Nephron progenitor cell (in vitro differentiated cells): ENCODE results near the gene TRPV6.
A peak's percentile ranks its signal among the peaks of the same experiment; 100 is the strongest.

Experiments used
- DNase-seq: peaks from one replicate; pipeline ENCODE4 v3.0.0; 2021
- H3K27ac Mint-ChIP-seq: 2 replicates; pipeline ENCODE4 v1.8.0; 2021; ENCODE audit warnings: mild to moderate bottlenecking, moderate library complexity, mixed read lengths
- H3K27me3 Mint-ChIP-seq: 2 replicates; pipeline ENCODE4 v1.8.0; 2021; ENCODE audit warnings: mild to moderate bottlenecking, low read depth, mixed read lengths; ENCODE audit not compliant: poor library complexity
- H3K36me3 Mint-ChIP-seq: 2 replicates; pipeline ENCODE4 v1.8.0; 2021; ENCODE audit warnings: low read depth, mixed read lengths
- H3K4me1 Mint-ChIP-seq: 2 replicates; pipeline ENCODE4 v1.8.0; 2021; ENCODE audit warnings: mixed read lengths
- H3K4me3 Mint-ChIP-seq: 2 replicates; pipeline ENCODE4 v1.8.0; 2021; ENCODE audit warnings: mild to moderate bottlenecking, moderate library complexity, mixed read lengths
- H3K9me3 Mint-ChIP-seq: 2 replicates; pipeline ENCODE4 v1.8.0; 2021; ENCODE audit warnings: mild to moderate bottlenecking, moderate library complexity, mixed read lengths
- TF ChIP-seq, protein P1 (sequence below): fragments of 200-600 bp; sonication (generic); IDR thresholded peaks from 2 replicates; pipeline ENCODE4 v1.5.0; 2021; ENCODE audit warnings: antibody characterized with exemption

The TRPV6 gene

DNA sequence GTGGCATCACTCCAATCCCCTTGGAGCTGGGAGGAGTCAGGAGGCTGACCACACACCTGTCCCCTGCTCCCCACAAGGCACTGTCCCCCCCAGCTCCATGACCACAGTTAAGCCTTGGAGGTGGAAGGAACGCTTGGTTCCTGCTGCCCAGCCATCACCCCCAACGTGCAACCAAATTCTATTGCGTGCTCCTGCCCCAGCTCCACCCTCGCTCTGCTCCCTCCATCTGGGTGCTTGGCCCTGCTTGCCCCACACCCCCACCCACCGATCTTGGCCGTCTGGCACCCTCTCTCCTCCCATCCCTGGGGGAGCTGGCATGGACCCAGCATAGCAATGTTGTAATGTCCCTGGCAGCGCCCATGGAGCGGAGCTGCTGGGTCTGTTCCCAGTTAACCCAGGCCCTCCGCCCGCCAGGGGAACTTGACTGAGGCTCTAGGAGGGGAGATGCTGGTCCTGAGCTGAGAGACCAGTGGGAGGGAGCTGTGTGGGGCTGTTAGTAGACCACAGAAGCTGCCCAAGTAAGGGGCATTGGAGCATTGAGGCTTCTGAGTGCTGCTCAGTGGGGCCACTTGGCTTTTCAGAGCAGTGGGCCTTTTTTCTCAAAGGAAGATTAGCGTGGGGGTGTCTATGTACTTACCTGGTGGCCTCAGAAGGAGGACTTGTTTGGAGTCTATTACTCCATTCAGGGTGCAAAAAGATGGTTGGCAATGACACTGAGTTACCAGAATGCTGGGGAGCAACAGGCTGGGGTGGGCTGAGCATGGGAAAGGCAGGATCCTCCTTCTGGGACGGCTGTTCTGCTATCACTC, 29.6 kb downstream of the TRPV6 start:
- no peak for DNase-seq
- Mint-ChIP-seq H3K4me1 (peaks cover 19% of the 10 kb centered on the region), H3K4me3 (peak overlapping the region; percentile 77), H3K9me3 (no peaks in the 10 kb centered on the region), H3K36me3 (no peaks in the 10 kb centered on the region), H3K27me3 (peaks cover 29% of the 10 kb centered on the region), H3K27ac (no peak overlapping the region)
- TF ChIP-seq, protein P1, sequence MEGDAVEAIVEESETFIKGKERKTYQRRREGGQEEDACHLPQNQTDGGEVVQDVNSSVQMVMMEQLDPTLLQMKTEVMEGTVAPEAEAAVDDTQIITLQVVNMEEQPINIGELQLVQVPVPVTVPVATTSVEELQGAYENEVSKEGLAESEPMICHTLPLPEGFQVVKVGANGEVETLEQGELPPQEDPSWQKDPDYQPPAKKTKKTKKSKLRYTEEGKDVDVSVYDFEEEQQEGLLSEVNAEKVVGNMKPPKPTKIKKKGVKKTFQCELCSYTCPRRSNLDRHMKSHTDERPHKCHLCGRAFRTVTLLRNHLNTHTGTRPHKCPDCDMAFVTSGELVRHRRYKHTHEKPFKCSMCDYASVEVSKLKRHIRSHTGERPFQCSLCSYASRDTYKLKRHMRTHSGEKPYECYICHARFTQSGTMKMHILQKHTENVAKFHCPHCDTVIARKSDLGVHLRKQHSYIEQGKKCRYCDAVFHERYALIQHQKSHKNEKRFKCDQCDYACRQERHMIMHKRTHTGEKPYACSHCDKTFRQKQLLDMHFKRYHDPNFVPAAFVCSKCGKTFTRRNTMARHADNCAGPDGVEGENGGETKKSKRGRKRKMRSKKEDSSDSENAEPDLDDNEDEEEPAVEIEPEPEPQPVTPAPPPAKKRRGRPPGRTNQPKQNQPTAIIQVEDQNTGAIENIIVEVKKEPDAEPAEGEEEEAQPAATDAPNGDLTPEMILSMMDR = no peak

DNA sequence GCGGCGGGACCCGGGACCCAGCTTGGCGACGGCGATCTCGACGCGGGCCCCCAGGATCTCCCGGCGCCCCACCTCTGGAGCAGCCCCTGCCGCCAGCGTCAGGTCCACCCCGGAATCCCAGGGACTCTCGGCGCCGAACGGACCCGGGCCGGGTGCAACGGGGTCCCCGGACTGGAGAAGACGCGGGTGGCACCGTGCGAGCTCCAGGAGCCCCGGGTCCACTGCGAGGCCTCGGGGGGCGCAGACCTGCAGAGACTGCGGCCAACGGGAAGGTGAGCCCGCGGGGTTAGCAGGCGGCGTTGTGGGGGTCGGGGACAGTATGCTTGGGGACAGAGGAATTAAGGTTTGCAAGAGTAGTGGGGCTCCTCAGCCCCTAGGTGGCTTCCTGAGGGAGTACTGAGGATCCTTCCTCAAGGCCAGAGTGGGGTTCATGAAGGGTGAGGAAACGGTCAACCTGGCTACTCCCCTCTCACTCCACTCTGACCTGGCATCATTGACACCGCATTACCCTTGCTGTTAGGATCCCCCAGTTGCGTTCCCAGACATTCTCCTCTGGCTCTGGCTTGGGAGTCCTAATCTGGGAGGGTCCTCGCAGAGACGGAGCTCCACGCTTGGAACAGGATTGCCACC, 30.3 kb downstream of the TRPV6 start:
- DNase-seq = no peak
- no peaks in the 10 kb centered on the region for H3K9me3 Mint-ChIP-seq
- H3K36me3 Mint-ChIP-seq = no peaks in the 10 kb centered on the region
- no peak overlapping the region for H3K27ac Mint-ChIP-seq
- H3K4me3 Mint-ChIP-seq = peak overlapping the region; percentile 77
- peaks cover 31% of the 10 kb centered on the region for H3K27me3 Mint-ChIP-seq
- TF ChIP-seq, protein P1 = no peak
- peaks cover 19% of the 10 kb centered on the region for H3K4me1 Mint-ChIP-seq

DNA sequence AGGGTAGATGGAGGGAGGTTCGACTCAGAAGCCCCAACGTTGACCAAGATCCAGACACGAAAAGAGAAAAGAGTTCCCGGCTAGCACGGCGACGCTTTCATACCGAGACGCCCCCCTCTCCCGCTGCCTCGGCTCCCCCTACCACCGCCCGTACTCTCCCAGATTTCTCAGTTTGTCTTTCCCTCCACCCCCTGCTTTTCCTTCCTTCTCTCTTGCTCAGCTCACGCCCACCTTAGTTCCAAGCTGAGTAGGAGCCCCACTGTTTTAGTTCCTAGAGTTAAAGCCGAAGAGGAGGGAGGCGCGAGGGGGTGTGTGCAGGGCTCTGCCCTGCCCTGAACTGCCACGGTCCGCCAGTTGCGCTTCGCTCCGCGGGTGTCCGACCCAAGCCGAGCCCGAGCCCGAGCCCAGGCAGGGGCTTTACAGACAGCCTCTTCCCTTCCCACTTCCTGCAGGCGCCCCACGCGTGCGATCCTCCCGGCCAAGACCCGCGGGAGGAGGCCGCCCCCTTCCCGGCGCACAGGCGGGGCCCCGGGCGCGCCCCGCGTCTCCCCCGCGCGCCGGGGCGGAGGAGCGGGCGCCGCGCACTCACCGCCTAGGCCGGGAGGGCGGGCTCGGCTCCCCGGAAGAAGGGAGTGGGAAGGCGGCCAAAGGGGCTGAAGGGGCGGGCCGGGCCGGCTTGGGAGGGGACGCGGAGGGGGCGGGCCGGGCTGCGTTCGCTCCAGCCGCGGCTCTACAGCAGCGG, 31.0 kb downstream of the TRPV6 start, which contains the start of gene EPHB6:
EPHB6 (plus strand) TSS at position 705 of the 742 bp plus-strand sequence. CDS start 8,152 bp downstream, outside the sequence.
- Mint-ChIP-seq H3K9me3 (no peaks in the 10 kb centered on the region), H3K4me1 (peaks cover 19% of the 10 kb centered on the region), H3K27ac (no peak within 1 kb of the TSS), H3K27me3 (peaks cover 31% of the 10 kb centered on the region), H3K4me3 (peak within 1 kb of the TSS; percentile 96), H3K36me3 (no peaks in the 10 kb centered on the region)
- DNase-seq = peak; percentile 83
- TF ChIP-seq, protein P1 = no peak

DNA sequence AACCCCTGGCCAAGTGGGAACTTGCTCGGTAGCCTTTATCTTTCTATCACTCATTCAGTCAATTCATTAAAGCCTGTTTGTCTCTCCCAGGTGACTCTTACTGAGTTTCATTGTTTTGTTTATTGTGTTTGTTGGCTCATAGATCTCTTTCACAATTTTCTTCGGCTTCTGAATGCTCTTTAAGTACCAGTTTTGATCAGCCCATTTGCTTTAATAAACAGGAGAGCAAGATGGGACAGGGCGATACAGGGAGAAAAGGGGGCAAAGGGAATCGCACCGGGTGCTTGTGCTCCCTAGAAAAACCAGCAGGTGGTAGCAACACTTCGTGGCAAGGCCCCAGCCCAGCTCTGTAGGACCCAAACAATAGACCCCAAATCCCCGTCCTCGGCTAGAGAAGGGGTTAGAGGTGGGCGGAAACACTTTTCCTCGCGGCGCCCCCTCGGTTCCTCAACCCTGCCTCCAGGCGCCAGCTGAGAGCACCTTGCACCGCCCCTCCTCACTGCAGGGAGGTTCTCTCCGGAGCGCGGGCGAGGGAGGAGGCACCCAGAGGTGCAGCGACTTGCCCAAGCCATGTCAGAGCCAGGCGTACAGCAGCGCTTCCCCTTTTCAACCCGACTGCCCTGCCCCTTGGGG, 31.7 kb downstream of the TRPV6 start:
- Mint-ChIP-seq H3K4me3 (peak overlapping the region; percentile 96), H3K4me1 (peaks cover 19% of the 10 kb centered on the region), H3K36me3 (no peaks in the 10 kb centered on the region), H3K27ac (no peak overlapping the region), H3K27me3 (peaks cover 34% of the 10 kb centered on the region), H3K9me3 (no peaks in the 10 kb centered on the region)
- TF ChIP-seq, protein P1 = peak; percentile 71
- peak; percentile 72 for DNase-seq

DNA sequence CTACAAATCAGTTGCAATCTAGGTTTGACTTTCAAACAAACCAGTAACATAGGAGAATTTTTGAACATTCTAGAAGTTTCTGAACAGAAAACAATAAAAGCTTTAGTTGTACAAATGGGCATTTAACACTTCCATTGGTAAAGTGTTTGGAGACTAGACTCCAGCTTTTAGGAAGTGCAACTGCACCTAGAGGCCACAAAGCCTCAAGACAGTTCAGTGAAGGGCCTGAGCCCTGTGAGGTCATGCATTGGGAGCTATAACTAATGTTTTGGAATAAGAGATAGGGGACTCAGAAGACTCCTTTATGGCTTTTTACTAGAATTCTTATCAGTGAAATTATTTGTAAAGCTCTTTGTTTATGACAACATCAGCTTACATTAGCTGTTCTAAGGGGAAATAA, 33.6 kb downstream of the TRPV6 start:
- Mint-ChIP-seq H3K27ac (no peak overlapping the region), H3K27me3 (peaks cover 34% of the 10 kb centered on the region), H3K4me1 (peaks cover 19% of the 10 kb centered on the region), H3K9me3 (no peaks in the 10 kb centered on the region), H3K36me3 (no peaks in the 10 kb centered on the region), H3K4me3 (no peak overlapping the region)
- TF ChIP-seq, protein P1 = no peak
- no peak for DNase-seq
